Stimulated activated CD8-positive, alpha-beta memory T cell treated with anti-CD3 and anti-CD28 coated beads, Interleukin-15, amount 100 ng/mL, for 1 hour (primary cell): ENCODE data around the gene DENND2C.

ENCODE experiments used
- DNase-seq: peaks from one replicate; pipeline ENCODE4 v3.0.0-alpha.2; 2020; ENCODE audit warnings: low read depth

The DENND2C gene

GRCh38 chr1:114540821-114541220 lies 129.0 kb downstream of the DENND2C start:
- DNase-seq = no peak

GRCh38 chr1:114540272-114540671 lies 129.6 kb downstream of the DENND2C start:
- DNase-seq = no peak

GRCh38 chr1:114536043-114536442 lies 133.8 kb downstream of the DENND2C start:
- DNase-seq = no peak

- DNase-seq = no peak
Observed at GRCh38 chr1:114535401-114535800, 134.4 kb downstream of the DENND2C start.
